HG02623 (cell line): Measurements from ENCODE around the gene CRIP2.

ENCODE experiments used
- ATAC-seq: cut with Tn5 transposase; IDR thresholded peaks from one replicate; pipeline ENCODE4 v1.9.1; 2021; ENCODE audit warnings: moderate library complexity; ENCODE audit not compliant: unreplicated experiment

The CRIP2 gene

GRCh38 chr14:105474483-105475268 is at the start of gene CRIP2:
TSS of gene CRIP2 (plus strand) at chr14:105474821. CDS start at chr14:105474863, 42 bp downstream.
- ATAC-seq, result no peak

- ATAC-seq, result no peak
Measured at GRCh38 chr14:105424861-105425260, 49.8 kb upstream of the CRIP2 start.

GRCh38 chr14:105425823-105426247 is 48.8 kb upstream of the CRIP2 start:
- no peak for ATAC-seq

GRCh38 chr14:105426416-105427130 is 48.0 kb upstream of the CRIP2 start:
- no peak for ATAC-seq

- ATAC-seq, result no peak
Measured at GRCh38 chr14:105427412-105427811, 47.2 kb upstream of the CRIP2 start.

- no peak for ATAC-seq
Measured at GRCh38 chr14:105427936-105428485, 46.6 kb upstream of the CRIP2 start.

GRCh38 chr14:105430042-105430441 is 44.6 kb upstream of the CRIP2 start:
- no peak for ATAC-seq

GRCh38 chr14:105430565-105430964 is 44.1 kb upstream of the CRIP2 start:
- no peak for ATAC-seq

- no peak for ATAC-seq
Measured at GRCh38 chr14:105431256-105431655, 43.4 kb upstream of the CRIP2 start.

- no peak for ATAC-seq
Measured at GRCh38 chr14:105432657-105433056, 42.0 kb upstream of the CRIP2 start.

GRCh38 chr14:105433161-105433605 is 41.4 kb upstream of the CRIP2 start:
- no peak for ATAC-seq

- no peak for ATAC-seq
Measured at GRCh38 chr14:105436402-105436801, 38.2 kb upstream of the CRIP2 start.

- no peak for ATAC-seq
Measured at GRCh38 chr14:105436891-105437722, 37.5 kb upstream of the CRIP2 start.

GRCh38 chr14:105437723-105438500 is 36.7 kb upstream of the CRIP2 start:
- no peak for ATAC-seq

- ATAC-seq, result no peak
Measured at GRCh38 chr14:105439179-105439578, 35.4 kb upstream of the CRIP2 start.

GRCh38 chr14:105439710-105440553 is 34.7 kb upstream of the CRIP2 start:
- no peak for ATAC-seq

GRCh38 chr14:105440554-105440900 is 34.1 kb upstream of the CRIP2 start:
- no peak for ATAC-seq

- ATAC-seq, result no peak
Measured at GRCh38 chr14:105440992-105441391, 33.6 kb upstream of the CRIP2 start.

GRCh38 chr14:105442125-105442524 is 32.5 kb upstream of the CRIP2 start:
- no peak for ATAC-seq
